Stomach (tissue), 9 donors: ENCODE results near the gene KLHL1. TPM values are rescaled to one million over a fixed set of nuclear protein-coding genes. Genes with fewer than 3 reads are reported as not detected.

Experiments
- DNase-seq, 2 donors: peaks; one replicate each; pipeline versions ENCODE4 v3.0.0 to v3.0.0-alpha.2; 2013 to 2019
- H3K27ac ChIP-seq, 5 donors: fragments of 200-600 bp in 4 of 5; sonication (generic) in 4 of 5; one replicate each; pipeline ENCODE4 v1.5.1; 2013 to 2019; ENCODE audit warnings: mild to moderate bottlenecking in 1 of 5, moderate library complexity in 1 of 5
- H3K27me3 ChIP-seq, 3 donors: fragments of 200-600 bp; sonication (generic); one replicate each; pipeline ENCODE4 v1.5.1; 2017 to 2019; ENCODE audit warnings: mixed run types in 1 of 3
- H3K36me3 ChIP-seq, 4 donors: fragments of 200-600 bp; sonication (generic); 1 replicate in 3 of 4; 2 replicates in 1 of 4; pipeline ENCODE4 v1.5.1; 2016 to 2019
- H3K4me1 ChIP-seq, 4 donors: fragments of 200-600 bp; sonication (generic); one replicate each; pipeline ENCODE4 v1.5.1; 2016 to 2019
- H3K4me3 ChIP-seq, 4 donors: fragments of 200-600 bp; sonication (generic) in 3 of 4; one replicate each; pipeline ENCODE4 v1.5.1; 2016 to 2019; ENCODE audit warnings: mild to moderate bottlenecking in 1 of 4
- H3K9me3 ChIP-seq, 4 donors: fragments of 200-600 bp; sonication (generic); one replicate each; pipeline ENCODE4 v1.5.1; 2016 to 2019
- CTCF ChIP-seq, 7 experiments: fragments of 450-650 bp in 4 of 7; fragments of 200-600 bp in 3 of 7; sonication (generic) in 3 of 7; IDR thresholded peaks; one replicate each; pipeline ENCODE4 v1.5.1; 2016 to 2019; ENCODE audit warnings: antibody characterized with exemption in 7 of 7, control low read depth in 2 of 7, mild to moderate bottlenecking in 1 of 7
- EP300 ChIP-seq: sonication (generic); formaldehyde crosslinking; IDR thresholded peaks from one replicate; pipeline ENCODE4 v1.6.1; 2017; ENCODE audit warnings: antibody characterized with exemption
- POLR2A ChIP-seq, 4 donors: fragments of 450-650 bp; IDR thresholded peaks; one replicate each; pipeline ENCODE4 v1.6.1; 2016; ENCODE audit warnings: antibody characterized with exemption in 4 of 4, control low read depth in 2 of 4, mild to moderate bottlenecking in 1 of 4, moderate library complexity in 1 of 4
- POLR2AphosphoS5 ChIP-seq, 3 donors: sonication (generic); formaldehyde crosslinking; IDR thresholded peaks; one replicate each; pipeline ENCODE4 v1.6.1; 2016; ENCODE audit warnings: antibody characterized with exemption in 3 of 3
- WGBS, 5 donors: extraction: QIAGEN DNeasy Blood & Tissue Kit in 3 of 5; methylation state at CpG; one replicate each; pipeline versions ENCODE4 v1.1.5 to v1.1.7; 2013 to 2018; 5-methylcytosine and 5-hydroxymethylcytosine counted together
- intact Hi-C: fragments of 100-400 bp; cut with DNase I; formaldehyde crosslinking; loops from one replicate; pipeline ENCODE4 v1.15.1; 2023; ENCODE audit warnings: low total_unique reads
- polyA plus RNA-seq, 3 donors: library from polyadenylated mRNA; stranded (reverse); fragments of 200-250 nt; gene quantifications; one replicate each; pipeline ENCODE4 v1.2.3, GENCODE V29; 2013
- total RNA-seq, 5 donors: library from RNA; depleted of rRNA; stranded (reverse); fragments of >200 nt; gene quantifications; one replicate each; pipeline versions ENCODE4 v1.1.0 to v1.2.3, GENCODE V29; 2014 to 2016
- donor health status: healthy with polysubstance abuse.
- donor health status: Bipolar disorder and iron deficiency.
- donor health status: healthy.

Gene KLHL1
- total and polyA plus RNA-seq, 8 donors, result 0.14 to 0.45 (median 0.37) TPM; not detected in 5

- TF ChIP-seq CTCF (IDR thresholded peaks at IDR 0.05) (no peak), POLR2A (IDR thresholded peaks at IDR 0.05) (no peak), POLR2AphosphoS5 (IDR thresholded peaks at IDR 0.05) (no peak), EP300 (no peak)
- no peaks in the 10 kb centered on the region for H3K4me1 ChIP-seq
- intact Hi-C loops, result no loop called here
- DNase-seq, result peak in 1 of 2 donors; percentile 49
- H3K36me3 ChIP-seq, result no peaks in the 10 kb centered on the region
- H3K4me3 ChIP-seq, result no peak overlapping the region
- no peak overlapping the region for H3K27ac ChIP-seq
- H3K27me3 ChIP-seq, result no peaks in the 10 kb centered on the region
- WGBS, 5 donors, result 29 to 76% (median 59%) methylated on average over 1 of the region's 1 CpG
- H3K9me3 ChIP-seq, result no peaks in the 10 kb centered on the region
Observed at GRCh38 chr13:69704311-69704710, 403.9 kb downstream of the KLHL1 start.

GRCh38 chr13:69690999-69691398 is 417.3 kb downstream of the KLHL1 start:
- no peak for TF ChIP-seq POLR2A (IDR thresholded peaks at IDR 0.05)
- TF ChIP-seq CTCF (IDR thresholded peaks at IDR 0.05), result no peak
- TF ChIP-seq POLR2AphosphoS5 (IDR thresholded peaks at IDR 0.05), result no peak
- no peak for TF ChIP-seq EP300
- H3K4me3 ChIP-seq, result no peak overlapping the region
- H3K27ac ChIP-seq, result no peak overlapping the region
- no peak for DNase-seq
- WGBS, 5 donors, result 59 to 89% (median 71%) methylated on average over 3 of the region's 3 CpGs
- no peaks in the 10 kb centered on the region for H3K9me3 ChIP-seq
- intact Hi-C loops, result no loop called here
- no peaks in the 10 kb centered on the region for H3K36me3 ChIP-seq
- H3K27me3 ChIP-seq, result no peaks in the 10 kb centered on the region
- H3K4me1 ChIP-seq, result no peaks in the 10 kb centered on the region

GRCh38 chr13:69683921-69684686 is 424.1 kb downstream of the KLHL1 start:
- Histone ChIP-seq H3K27ac (no peak overlapping the region), H3K4me3 (no peak overlapping the region), H3K36me3 (no peaks in the 10 kb centered on the region), H3K4me1 (peaks cover 0 to 5% (median 2%) of the 10 kb centered on the region in 4 donors), H3K27me3 (no peaks in the 10 kb centered on the region), H3K9me3 (peaks cover 0 to 2% (median under 1%) of the 10 kb centered on the region in 4 donors)
- intact Hi-C loops, result no loop called here
- 28 to 38% (median 32%) methylated on average over 3 of the region's 3 CpGs for WGBS, 5 donors
- TF ChIP-seq EP300, result no peak
- TF ChIP-seq POLR2AphosphoS5 (IDR thresholded peaks at IDR 0.05), result no peak
- no peak for TF ChIP-seq CTCF (IDR thresholded peaks at IDR 0.05)
- TF ChIP-seq POLR2A (IDR thresholded peaks at IDR 0.05), result no peak
- DNase-seq, result peak in 1 of 2 donors; percentile 43

- intact Hi-C loops, result no loop called here
- peaks cover 0 to 8% (median 1%) of the 10 kb centered on the region in 4 donors for H3K9me3 ChIP-seq
- no peaks in the 10 kb centered on the region for H3K27me3 ChIP-seq
- TF ChIP-seq CTCF (IDR thresholded peaks at IDR 0.05) (no peak), POLR2A (IDR thresholded peaks at IDR 0.05) (no peak), EP300 (no peak), POLR2AphosphoS5 (IDR thresholded peaks at IDR 0.05) (no peak)
- no peak overlapping the region for H3K27ac ChIP-seq
- H3K4me1 ChIP-seq, result peaks cover 0 to 5% (median 2%) of the 10 kb centered on the region in 4 donors
- H3K36me3 ChIP-seq, result no peaks in the 10 kb centered on the region
- 32 to 54% (median 45%) methylated on average over 3 of the region's 3 CpGs for WGBS, 5 donors
- H3K4me3 ChIP-seq, result no peak overlapping the region
- DNase-seq, result no peak
Observed at GRCh38 chr13:69681722-69682121, 426.5 kb downstream of the KLHL1 start.
